ENCODE measurements around the gene TWIST2.

DNA sequence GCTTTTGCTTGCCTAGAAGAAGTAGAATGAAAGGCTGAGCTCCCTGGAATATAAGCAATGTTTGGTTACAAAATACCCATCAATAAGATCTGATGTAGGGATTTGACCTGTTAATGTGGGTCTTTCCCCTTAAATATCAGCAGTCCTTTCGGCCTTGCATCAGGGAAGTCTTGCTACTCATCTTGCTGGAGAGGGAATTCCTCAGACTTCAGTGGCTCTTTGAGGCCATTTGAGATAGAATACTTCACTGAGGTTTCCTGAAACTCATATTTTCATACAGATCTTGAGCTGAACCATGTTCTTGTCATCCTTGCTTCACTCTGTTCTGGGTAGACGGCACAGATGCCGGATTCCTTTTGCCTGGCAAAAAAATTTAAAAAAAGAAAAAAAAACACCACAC is 3.9 kb downstream of the TWIST2 start:
- TF ChIP-seq, protein P1, sequence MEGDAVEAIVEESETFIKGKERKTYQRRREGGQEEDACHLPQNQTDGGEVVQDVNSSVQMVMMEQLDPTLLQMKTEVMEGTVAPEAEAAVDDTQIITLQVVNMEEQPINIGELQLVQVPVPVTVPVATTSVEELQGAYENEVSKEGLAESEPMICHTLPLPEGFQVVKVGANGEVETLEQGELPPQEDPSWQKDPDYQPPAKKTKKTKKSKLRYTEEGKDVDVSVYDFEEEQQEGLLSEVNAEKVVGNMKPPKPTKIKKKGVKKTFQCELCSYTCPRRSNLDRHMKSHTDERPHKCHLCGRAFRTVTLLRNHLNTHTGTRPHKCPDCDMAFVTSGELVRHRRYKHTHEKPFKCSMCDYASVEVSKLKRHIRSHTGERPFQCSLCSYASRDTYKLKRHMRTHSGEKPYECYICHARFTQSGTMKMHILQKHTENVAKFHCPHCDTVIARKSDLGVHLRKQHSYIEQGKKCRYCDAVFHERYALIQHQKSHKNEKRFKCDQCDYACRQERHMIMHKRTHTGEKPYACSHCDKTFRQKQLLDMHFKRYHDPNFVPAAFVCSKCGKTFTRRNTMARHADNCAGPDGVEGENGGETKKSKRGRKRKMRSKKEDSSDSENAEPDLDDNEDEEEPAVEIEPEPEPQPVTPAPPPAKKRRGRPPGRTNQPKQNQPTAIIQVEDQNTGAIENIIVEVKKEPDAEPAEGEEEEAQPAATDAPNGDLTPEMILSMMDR (conservative IDR thresholded peaks at IDR 0.05; ENCODE audit: low read length): no peak
- TF ChIP-seq EZH2phosphoT487 (IDR thresholded peaks at IDR 0.05; ENCODE audit: borderline replicate concordance): no peak

Data from Loucy (cell line).